ENCODE measurements around the gene ZNF160. TPM values are rescaled to one million over a fixed set of nuclear protein-coding genes. Genes with fewer than 3 reads are reported as not detected.

ZNF160 gene
- total and polyA plus RNA-seq, 9 of the 15 experiments (the other 6 are each of a cell fraction or from before 2014, with no cell fraction given) = 3.6 to 22.1 (median 11.8) TPM

GRCh38 chr19:53102756-53103233 lies 427 bp downstream of the ZNF160 start:
- DNase-seq (ENCODE audit: extremely low read depth in 1 of 4, low spot score in 3 of 4) = peak; percentile 21 to 57 (median 42)
- ChIA-PET POLR2A (interaction anchor here (1.1 to 1.2 kb wide), 2 partner anchors 9 to 17 kb away, joined by 3 read pairs; no protein-coding TSS in a partner anchor), CTCF (ENCODE audit: low intra/inter-chr PET ratio) (no interaction called here)
- no TSS peak for BruUV-seq (replicated peaks)
- H3K9me3 ChIP-seq (replicated peaks; ENCODE audit: control insufficient read depth, insufficient read depth, low read depth, low read length) = no peaks in the 10 kb centered on the region
- no peak for FAIRE-seq
- peak overlapping the region; percentile 88 for H3K27ac ChIP-seq (ENCODE audit: extremely low read depth, low read depth, low read length)
- H2AFZ ChIP-seq (ENCODE audit: low read depth, low read length) = peak overlapping the region; percentile 89
- H4K20me1 ChIP-seq (replicated peaks; ENCODE audit: control insufficient read depth, insufficient read depth, low read length) = 0 out of 2 replicates have a peak, but pooled peaks cover 4% of the 10 kb centered on the region
- H3K36me3 ChIP-seq (ENCODE audit: control insufficient read depth, insufficient read depth, low read length) = peaks cover 8% of the 10 kb centered on the region; the same call in 2 of the 3 replicates
- WGBS (ENCODE audit: insufficient coverage, low coverage, missing lambda C conversion rate) = under 1% methylated on average over 25 of the region's 33 CpGs
- H3K79me2 ChIP-seq (ENCODE audit: control insufficient read depth, insufficient read depth, low read length) = peaks cover 50% of the 10 kb centered on the region
- H3K9ac ChIP-seq (ENCODE audit: insufficient read depth in 1 of 2, low read depth in 2 of 2, low read length in 2 of 2) = peak overlapping the region; percentile 87 to 95
- H3K4me3 ChIP-seq = peak overlapping the region; percentile 75
- peaks cover 0 to 5% of the 10 kb centered on the region in 2 experiments; a peak in 1 of 5 replicates for H3K27me3 ChIP-seq (ENCODE audit: control insufficient read depth in 2 of 2, insufficient read depth in 2 of 2, low read length in 2 of 2)
- H3K9me1 ChIP-seq (ENCODE audit: control insufficient read depth, insufficient read depth, low read length) = no peaks in the 10 kb centered on the region
- H3K4me1 ChIP-seq (replicated peaks in 1 of 2; ENCODE audit: control insufficient read depth in 2 of 2, insufficient read depth in 2 of 2, low read length in 2 of 2) = peaks cover 9 to 18% of the 10 kb centered on the region in 2 experiments; a peak in 4 of 5 replicates
- intact Hi-C loops (cut with micrococcal nuclease) = no loop called here
- peak; percentile 67 for ATAC-seq
- in situ Hi-C loops (cut with MboI) = no loop called here
- H3K4me2 ChIP-seq (ENCODE audit: insufficient read depth, low read length) = peak overlapping the region; percentile 91
- no peak for TF ChIP-seq HNRNPUL1 (IDR thresholded peaks at IDR 0.05; ENCODE audit: low read length)
- TF ChIP-seq CXXC5 (CRISPR knock-in tag; IDR thresholded peaks at IDR 0.05) = 0 out of 2 replicates have a peak, but pooled peaks have one; percentile 3
- TF ChIP-seq ZNF639 (CRISPR knock-in tag; conservative IDR thresholded peaks at IDR 0.05 in 1 of 2, IDR thresholded peaks at IDR 0.05 in 1 of 2) = 0 out of 4 replicates have a peak, but pooled peaks of 1 of the 2 experiments have one; percentile 37
- TF ChIP-seq CHD1 (IDR thresholded peaks at IDR 0.05; ENCODE audit: low read length) = peak; percentile 52
- peak in 1 of 2 experiments; percentile 41 for TF ChIP-seq E2F6 (IDR thresholded peaks at IDR 0.05; ENCODE audit: borderline replicate concordance in 1 of 2, extremely low read depth in 1 of 2, insufficient read depth in 1 of 2, insufficient read length in 1 of 2, low read depth in 1 of 2, low read length in 1 of 2, poor library complexity in 1 of 2, severe bottlenecking in 1 of 2)
- TF ChIP-seq MEF2D (tag; conservative IDR thresholded peaks at IDR 0.05; ENCODE audit: low read depth) = no peak
- peak; percentile 26; the same call in 1 of the 2 replicates for TF ChIP-seq L3MBTL2 (IDR thresholded peaks at IDR 0.05)
- TF ChIP-seq KAT7 (CRISPR knock-in tag; IDR thresholded peaks at IDR 0.05; ENCODE audit: borderline replicate concordance) = peak; percentile 72; the same call in 1 of the 2 replicates
- peak; percentile 24 for TF ChIP-seq PRDM10 (IDR thresholded peaks at IDR 0.05; ENCODE audit: partially characterized antibody)
- TF ChIP-seq NCOA6 (IDR thresholded peaks at IDR 0.05) = no peak
- no peak for TF ChIP-seq PHTF2 (CRISPR knock-in tag; IDR thresholded peaks at IDR 0.05)
- TF ChIP-seq COPS2 (conservative IDR thresholded peaks at IDR 0.05) = no peak

All from K562 (cell line).